PC-3 (cell line): ENCODE results near the gene MAMDC4.

Experiments used
- CTCF ChIP-seq: fragments of 300-600 bp; sonication (generic); conservative IDR thresholded peaks from 2 replicates; pipeline ENCODE4 v1.5.1; 2017; ENCODE audit warnings: antibody characterized with exemption, low read depth, mild to moderate bottlenecking, low read length
- EZH2 ChIP-seq: fragments of 300-600 bp; sonication (generic); IDR thresholded peaks from one replicate; pipeline ENCODE4 v1.6.1; 2017; ENCODE audit warnings: antibody characterized with exemption, mild to moderate bottlenecking, low read length; ENCODE audit not compliant: unreplicated experiment
- EZH2phosphoT487 ChIP-seq: fragments of 300-600 bp; sonication (generic); IDR thresholded peaks from 2 replicates; pipeline ENCODE4 v1.6.1; 2018; ENCODE audit warnings: mild to moderate bottlenecking, antibody characterized with exemption, low read length, borderline replicate concordance

GRCh38 chr9:136824496-136825225 lies 27.5 kb upstream of the MAMDC4 start:
- TF ChIP-seq CTCF (no peak), EZH2 (no peak), EZH2phosphoT487 (no peak)
